Neutrophil (primary cell): ENCODE results near the gene ABCD3.

Source experiments
- H3K27ac ChIP-seq: fragments of 200-600 bp; sonication (generic); 2 replicates; pipeline ENCODE4 v1.5.1; 2016; ENCODE audit warnings: mild to moderate bottlenecking, moderate library complexity
- H3K27me3 ChIP-seq: fragments of 200-600 bp; sonication (generic); 2 replicates; pipeline ENCODE4 v1.6.0; 2016; ENCODE audit warnings: mild to moderate bottlenecking
- H3K36me3 ChIP-seq: fragments of 200-600 bp; sonication (generic); 2 replicates; pipeline ENCODE4 v1.5.1; 2017
- H3K4me1 ChIP-seq, 2 experiments: fragments of 200-600 bp in 1 of 2; sonication (generic) in 1 of 2; 1 replicate in 1 of 2; 2 replicates in 1 of 2; pipeline versions ENCODE4 v1.5.1 to v1.6.1; 2013 to 2016; ENCODE audit warnings: low read depth in 1 of 2, low read length in 1 of 2, mild to moderate bottlenecking in 1 of 2, moderate library complexity in 1 of 2; ENCODE audit not compliant: control insufficient read depth in 1 of 2, insufficient read depth in 1 of 2
- H3K4me3 ChIP-seq, 2 experiments: fragments of 200-600 bp in 1 of 2; sonication (generic) in 1 of 2; 1 replicate in 1 of 2; 2 replicates in 1 of 2; pipeline ENCODE4 v1.5.1; 2013 to 2016; ENCODE audit warnings: low read depth in 1 of 2, low read length in 1 of 2, mild to moderate bottlenecking in 1 of 2, moderate library complexity in 1 of 2
- H3K9me3 ChIP-seq: fragments of 200-600 bp; sonication (generic); 2 replicates; pipeline ENCODE4 v1.5.1; 2016
- TF ChIP-seq, protein P1 (sequence below): fragments of 200-600 bp; sonication (generic); IDR thresholded peaks from 2 replicates; pipeline ENCODE4 v1.5.1; 2016; ENCODE audit warnings: antibody characterized with exemption

The ABCD3 gene

DNA sequence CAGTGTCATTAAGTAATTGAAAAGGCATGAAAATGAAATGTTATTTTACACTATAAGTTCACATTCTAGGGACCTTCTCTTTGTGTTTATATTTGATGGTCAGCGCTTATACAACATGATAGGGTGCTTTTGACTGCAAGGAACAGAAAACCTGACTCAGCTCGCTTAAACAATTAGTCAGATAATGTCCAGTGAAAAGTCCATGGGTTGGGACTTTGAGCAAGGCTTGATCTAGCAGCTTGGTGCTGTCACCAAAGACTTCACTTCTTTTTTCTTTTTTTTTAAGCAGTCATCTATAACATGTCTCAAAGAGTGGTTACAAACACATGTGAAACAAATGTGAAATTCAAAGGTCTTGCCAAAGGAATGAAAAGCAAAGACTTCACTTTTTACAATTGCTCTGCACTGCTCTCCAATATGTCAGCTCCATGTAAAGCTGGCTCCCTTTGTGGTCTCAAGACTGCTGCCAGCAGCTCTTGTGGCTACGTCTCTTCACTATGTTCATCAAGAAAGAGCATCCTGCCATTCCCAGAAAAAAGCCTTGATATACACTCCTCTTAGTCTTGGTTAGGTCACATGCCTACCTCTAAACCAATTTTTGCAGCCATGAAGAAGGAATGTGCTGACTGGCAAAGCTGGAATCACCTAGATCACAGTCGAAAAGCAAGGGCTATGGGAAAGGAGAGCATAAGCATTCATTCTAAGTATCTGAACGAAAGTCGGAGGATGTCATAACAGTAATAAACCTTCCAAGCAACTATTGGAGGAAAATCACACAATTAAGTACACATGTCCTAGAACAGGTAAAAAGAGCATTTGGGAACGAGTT is 108.2 kb downstream of the ABCD3 start:
- TF ChIP-seq, protein P1, sequence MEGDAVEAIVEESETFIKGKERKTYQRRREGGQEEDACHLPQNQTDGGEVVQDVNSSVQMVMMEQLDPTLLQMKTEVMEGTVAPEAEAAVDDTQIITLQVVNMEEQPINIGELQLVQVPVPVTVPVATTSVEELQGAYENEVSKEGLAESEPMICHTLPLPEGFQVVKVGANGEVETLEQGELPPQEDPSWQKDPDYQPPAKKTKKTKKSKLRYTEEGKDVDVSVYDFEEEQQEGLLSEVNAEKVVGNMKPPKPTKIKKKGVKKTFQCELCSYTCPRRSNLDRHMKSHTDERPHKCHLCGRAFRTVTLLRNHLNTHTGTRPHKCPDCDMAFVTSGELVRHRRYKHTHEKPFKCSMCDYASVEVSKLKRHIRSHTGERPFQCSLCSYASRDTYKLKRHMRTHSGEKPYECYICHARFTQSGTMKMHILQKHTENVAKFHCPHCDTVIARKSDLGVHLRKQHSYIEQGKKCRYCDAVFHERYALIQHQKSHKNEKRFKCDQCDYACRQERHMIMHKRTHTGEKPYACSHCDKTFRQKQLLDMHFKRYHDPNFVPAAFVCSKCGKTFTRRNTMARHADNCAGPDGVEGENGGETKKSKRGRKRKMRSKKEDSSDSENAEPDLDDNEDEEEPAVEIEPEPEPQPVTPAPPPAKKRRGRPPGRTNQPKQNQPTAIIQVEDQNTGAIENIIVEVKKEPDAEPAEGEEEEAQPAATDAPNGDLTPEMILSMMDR: no peak
- no peak overlapping the region for H3K27ac ChIP-seq
- no peaks in the 10 kb centered on the region for H3K36me3 ChIP-seq
- H3K9me3 ChIP-seq: no peaks in the 10 kb centered on the region
- no peaks in the 10 kb centered on the region for H3K27me3 ChIP-seq
- peaks cover 0 to 8% of the 10 kb centered on the region in 2 experiments for H3K4me1 ChIP-seq
- no peak overlapping the region for H3K4me3 ChIP-seq

DNA sequence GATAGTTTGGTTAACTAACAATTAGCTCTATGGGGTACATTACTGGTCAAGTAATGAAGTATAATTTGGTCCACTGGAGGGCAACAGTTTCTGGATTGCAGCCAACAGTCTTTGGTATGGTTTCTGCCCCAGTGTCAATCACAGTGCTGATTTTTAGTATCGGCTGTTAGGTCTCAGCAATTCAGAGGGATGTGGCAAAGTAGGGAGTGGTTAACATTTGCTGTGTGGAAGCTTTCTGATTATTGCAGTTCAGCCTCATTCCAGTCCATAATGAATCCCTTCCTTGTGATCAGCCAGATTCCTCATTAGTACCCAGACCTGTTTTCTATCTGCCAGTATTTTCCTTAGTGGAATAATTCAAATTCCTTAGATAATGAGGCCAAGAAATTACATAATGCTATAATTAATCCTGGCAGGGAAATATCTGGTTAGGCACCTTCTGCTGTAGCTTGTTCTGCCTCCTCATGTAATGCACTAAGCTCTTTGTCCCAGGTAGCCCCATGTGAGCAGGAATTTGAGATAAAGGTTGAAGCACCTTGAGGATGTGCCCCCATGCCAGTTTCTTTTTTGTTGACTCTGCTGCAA is 109.3 kb downstream of the ABCD3 start:
- TF ChIP-seq, protein P1: no peak
- peaks cover 0 to 8% of the 10 kb centered on the region in 2 experiments for H3K4me1 ChIP-seq
- H3K9me3 ChIP-seq: no peaks in the 10 kb centered on the region
- no peaks in the 10 kb centered on the region for H3K36me3 ChIP-seq
- H3K4me3 ChIP-seq: no peak overlapping the region
- H3K27ac ChIP-seq: no peak overlapping the region
- H3K27me3 ChIP-seq: no peaks in the 10 kb centered on the region

DNA sequence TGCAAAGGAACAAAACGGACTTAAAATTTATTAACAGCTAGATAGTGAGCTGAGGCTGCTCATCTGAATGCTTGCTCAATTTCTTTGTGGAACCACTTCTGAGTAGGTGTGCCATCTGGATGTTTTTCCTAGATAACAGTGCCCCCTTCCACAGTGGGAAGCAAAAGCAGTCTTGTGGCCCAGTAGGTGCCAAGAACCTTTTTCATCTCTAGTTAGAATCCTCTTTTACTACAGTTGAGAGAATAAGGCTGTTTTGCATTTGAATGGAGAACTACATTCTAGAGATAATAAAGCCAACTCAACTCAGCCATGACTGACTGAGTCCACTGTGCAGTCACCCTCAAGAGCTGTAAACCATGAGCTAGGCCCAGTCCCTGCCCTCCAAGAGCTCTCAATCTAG is 110.1 kb downstream of the ABCD3 start:
- TF ChIP-seq, protein P1: no peak
- Histone ChIP-seq H3K4me1 (peaks cover 0 to 8% of the 10 kb centered on the region in 2 experiments), H3K27me3 (no peaks in the 10 kb centered on the region), H3K27ac (no peak overlapping the region), H3K4me3 (no peak overlapping the region), H3K9me3 (no peaks in the 10 kb centered on the region), H3K36me3 (no peaks in the 10 kb centered on the region)

DNA sequence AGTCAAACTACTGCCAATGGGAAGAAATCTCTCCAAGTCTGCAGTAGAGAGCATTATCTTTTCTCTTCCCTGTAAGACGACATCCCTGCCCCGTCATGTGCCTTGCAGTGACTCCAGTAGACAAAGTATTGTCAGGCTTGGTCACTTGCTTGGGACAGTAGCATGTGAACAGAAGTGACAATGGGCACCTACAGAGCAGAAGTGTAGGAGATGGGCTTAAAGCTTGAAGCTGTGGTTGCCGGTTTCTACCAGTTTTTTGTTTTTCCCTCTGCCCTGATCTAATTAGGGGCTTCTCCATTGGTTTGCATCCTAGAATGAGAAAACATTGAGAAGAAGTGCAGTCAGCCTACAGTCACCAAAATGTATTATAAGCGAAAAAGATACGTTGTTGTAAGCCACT is 110.6 kb downstream of the ABCD3 start:
- H3K9me3 ChIP-seq: no peaks in the 10 kb centered on the region
- H3K27me3 ChIP-seq: no peaks in the 10 kb centered on the region
- no peak overlapping the region for H3K4me3 ChIP-seq
- H3K27ac ChIP-seq: no peak overlapping the region
- no peaks in the 10 kb centered on the region for H3K36me3 ChIP-seq
- H3K4me1 ChIP-seq: peaks cover 0 to 8% of the 10 kb centered on the region in 2 experiments
- TF ChIP-seq, protein P1: no peak

DNA sequence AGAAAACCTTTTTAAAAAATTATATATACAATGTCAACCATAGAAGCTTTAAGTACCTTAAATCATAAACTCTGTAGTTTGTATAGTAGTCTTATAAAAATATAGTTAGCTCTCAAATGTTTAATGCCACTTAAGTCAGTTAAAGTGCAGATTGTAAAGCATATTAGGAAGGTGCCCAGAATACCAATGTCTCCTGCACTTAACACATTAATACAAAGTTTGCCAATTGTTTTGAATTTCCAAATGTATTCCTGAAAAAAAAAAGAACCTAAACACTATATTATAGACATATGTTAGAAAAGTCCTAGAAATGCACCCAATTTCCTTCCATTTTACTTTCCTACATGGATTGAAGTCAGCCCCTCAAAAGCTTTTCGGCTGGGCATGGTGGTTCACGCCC is 111.2 kb downstream of the ABCD3 start:
- TF ChIP-seq, protein P1: no peak
- H3K36me3 ChIP-seq: no peaks in the 10 kb centered on the region
- H3K9me3 ChIP-seq: no peaks in the 10 kb centered on the region
- H3K27ac ChIP-seq: no peak overlapping the region
- H3K4me3 ChIP-seq: no peak overlapping the region
- peaks cover 0 to 8% of the 10 kb centered on the region in 2 experiments for H3K4me1 ChIP-seq
- no peaks in the 10 kb centered on the region for H3K27me3 ChIP-seq
